SK-N-SH (cell line): ENCODE results near the gene LUC7L3.

Experiments used
- CHD2 ChIP-seq: fragments of 150-350 bp; IDR thresholded peaks from 2 replicates; pipeline ENCODE4 v1.6.1; 2018; ENCODE audit warnings: low read length; ENCODE audit not compliant: partially characterized antibody
- CTCF ChIP-seq: fragments of 200-600 bp; sonication (generic); IDR thresholded peaks from 2 replicates; pipeline ENCODE4 v1.6.1; 2017; ENCODE audit warnings: antibody characterized with exemption, mild to moderate bottlenecking, moderate library complexity
- ELF1 ChIP-seq: IDR thresholded peaks from 2 replicates; pipeline ENCODE4 v1.4.0; 2012
- EP300 ChIP-seq, 2 experiments: IDR thresholded peaks; 2 replicates each; pipeline versions ENCODE4 v1.4.0 to v1.6.1; 2012; ENCODE audit warnings: borderline replicate concordance in 1 of 2, low read depth in 1 of 2, low read length in 1 of 2
- EZH2phosphoT487 ChIP-seq: fragments of 200-600 bp; sonication (generic); IDR thresholded peaks from 2 replicates; pipeline ENCODE4 v1.6.1; 2017; ENCODE audit warnings: low read depth, mixed run types, mild to moderate bottlenecking, antibody characterized with exemption, moderate library complexity, borderline replicate concordance
- FOXJ3 ChIP-seq: sonication (generic); formaldehyde crosslinking; IDR thresholded peaks from 2 replicates; pipeline ENCODE4 v1.5.1; 2020; ENCODE audit warnings: mild to moderate bottlenecking, missing genetic modification reagents
- FOXM1 ChIP-seq: IDR thresholded peaks from 2 replicates; pipeline ENCODE4 v1.4.0; 2012; ENCODE audit warnings: low read depth, mild to moderate bottlenecking
- JUND ChIP-seq: IDR thresholded peaks from 2 replicates; pipeline ENCODE4 v1.4.0; 2012
- MXI1 ChIP-seq: IDR thresholded peaks from 2 replicates; pipeline ENCODE4 v1.6.1; 2012; ENCODE audit warnings: mild to moderate bottlenecking, low read depth, low read length, improper control_type of control experiment
- POLR2AphosphoS5 ChIP-seq: IDR thresholded peaks from 2 replicates; pipeline ENCODE4 v1.6.1; 2012; ENCODE audit warnings: low read depth, low read length
- RCOR1 ChIP-seq: fragments of 150-350 bp; IDR thresholded peaks from 2 replicates; pipeline ENCODE4 v1.6.1; 2017; ENCODE audit warnings: antibody characterized with exemption, low read length
- REST ChIP-seq: IDR thresholded peaks from 2 replicates; pipeline ENCODE4 v1.6.1; 2012; ENCODE audit warnings: mild to moderate bottlenecking, low read depth, low read length, moderate library complexity
- RXRA ChIP-seq: IDR thresholded peaks from 2 replicates; pipeline ENCODE4 v1.4.0; 2012; ENCODE audit warnings: low read depth, mild to moderate bottlenecking, borderline replicate concordance
- SIN3A ChIP-seq: IDR thresholded peaks from 2 replicates; pipeline ENCODE4 v1.6.1; 2012; ENCODE audit warnings: low read depth, mild to moderate bottlenecking, low read length, moderate library complexity, borderline replicate concordance

- TF ChIP-seq CTCF = no peak
- no peak for TF ChIP-seq REST
- TF ChIP-seq POLR2AphosphoS5 = no peak
- no peak for TF ChIP-seq EP300 (IDR thresholded peaks at IDR 0.05; ENCODE audit: borderline replicate concordance in 1 of 2, low read depth in 1 of 2, low read length in 1 of 2)
- TF ChIP-seq ELF1 = no peak
- TF ChIP-seq RXRA = no peak
- TF ChIP-seq EZH2phosphoT487 = no peak
- TF ChIP-seq SIN3A = no peak
- TF ChIP-seq JUND = no peak
- no peak for TF ChIP-seq FOXJ3
- no peak for TF ChIP-seq RCOR1
- no peak for TF ChIP-seq FOXM1
- no peak for TF ChIP-seq MXI1
- no peak for TF ChIP-seq CHD2
These were observed 35.1 kb downstream of the LUC7L3 start for GRCh38 chr17:50754521-50754920.
